GM15510 (cell line): ENCODE results near the gene STARD3.

ENCODE experiments used
- POLR2A ChIP-seq: IDR thresholded peaks from 3 replicates; pipeline ENCODE4 v1.6.1; 2011; ENCODE audit warnings: borderline replicate concordance; ENCODE audit not compliant: insufficient read length; ENCODE audit errors: extremely low read depth

Gene STARD3

GRCh38 chr17:39623356-39623950 is 13.5 kb upstream of the STARD3 start:
- no peak for TF ChIP-seq POLR2A

DNA sequence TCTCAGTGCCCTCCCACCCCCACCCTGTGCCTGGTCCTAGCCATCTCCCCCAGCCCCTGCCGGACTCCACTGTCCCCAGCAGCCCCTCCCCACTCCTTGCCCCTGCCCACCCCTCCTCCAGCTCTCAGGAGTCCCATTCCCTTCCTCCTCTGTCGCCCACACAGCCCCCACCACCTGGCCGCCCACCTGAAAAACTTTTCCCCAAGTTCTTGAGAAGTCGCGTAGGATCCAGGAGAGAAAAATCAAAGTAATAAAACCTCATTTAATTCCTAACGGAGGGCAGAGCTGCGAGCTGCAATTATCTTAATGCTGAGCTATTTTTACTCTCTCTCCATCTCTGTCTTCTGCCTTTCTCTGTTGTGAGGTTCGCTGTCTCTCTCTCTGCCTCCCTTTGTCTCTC is 12.6 kb upstream of the STARD3 start:
- no peak for TF ChIP-seq POLR2A

DNA sequence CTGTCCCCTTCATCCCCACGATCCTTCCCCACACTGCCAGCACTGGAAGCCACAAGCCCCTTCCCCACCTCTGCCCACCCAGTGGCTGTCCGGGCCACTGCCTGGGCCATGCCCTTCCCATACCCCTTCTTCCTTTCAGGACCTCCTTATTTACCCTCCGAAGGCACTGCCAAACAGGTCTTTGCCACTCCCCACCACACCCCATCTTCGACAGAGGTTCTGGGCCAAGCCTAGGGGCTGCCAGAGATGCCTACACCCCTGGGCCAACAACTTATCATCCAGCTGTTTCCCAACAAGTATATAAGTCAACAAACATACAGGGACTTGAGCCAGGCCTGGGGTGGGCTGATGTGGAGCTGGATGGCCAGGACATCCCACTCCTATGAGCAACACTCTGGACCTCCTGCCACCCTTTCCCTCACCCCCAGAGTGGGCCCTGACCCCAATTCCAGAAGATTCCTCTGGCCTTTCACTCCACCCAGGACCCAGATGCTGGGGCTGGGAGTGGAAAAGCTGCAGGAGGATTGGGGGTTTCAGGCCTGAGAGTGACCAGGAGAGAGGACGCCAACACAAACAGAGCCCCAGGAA is 11.7 kb upstream of the STARD3 start:
- no peak for TF ChIP-seq POLR2A

- no peak for TF ChIP-seq POLR2A
Measured at GRCh38 chr17:39626171-39627046, 10.5 kb upstream of the STARD3 start, which contains the start of gene PPP1R1B. Gene PPP1R1B (plus strand): TSS chr17:39626952. CDS start chr17:39627393, 441 bp downstream.

GRCh38 chr17:39627047-39627711 is 9.8 kb upstream of the STARD3 start:
- TF ChIP-seq POLR2A, result no peak

GRCh38 chr17:39627712-39628516 is 9.0 kb upstream of the STARD3 start:
- TF ChIP-seq POLR2A, result no peak

GRCh38 chr17:39628655-39629493 is 8.1 kb upstream of the STARD3 start:
- no peak for TF ChIP-seq POLR2A

DNA sequence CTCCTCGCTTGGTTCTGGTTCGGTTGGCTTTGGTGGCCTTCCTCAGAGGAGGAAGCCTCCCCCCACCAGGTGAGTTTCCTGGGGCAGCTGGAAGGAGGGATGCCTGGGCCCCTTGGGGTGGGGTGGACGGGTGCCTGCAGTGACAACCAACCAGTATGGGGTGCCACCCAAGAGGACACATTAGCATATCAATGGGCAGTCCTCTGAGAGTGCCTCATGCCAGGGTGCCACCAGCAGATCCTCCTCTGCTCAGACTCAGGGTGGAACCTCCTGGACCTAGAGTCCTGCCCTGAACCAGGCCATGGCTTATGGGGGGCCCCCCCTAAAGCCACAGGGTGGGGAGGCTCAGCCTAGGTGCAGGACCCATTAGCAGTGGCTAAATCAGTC is 7.5 kb upstream of the STARD3 start:
- TF ChIP-seq POLR2A, result no peak

DNA sequence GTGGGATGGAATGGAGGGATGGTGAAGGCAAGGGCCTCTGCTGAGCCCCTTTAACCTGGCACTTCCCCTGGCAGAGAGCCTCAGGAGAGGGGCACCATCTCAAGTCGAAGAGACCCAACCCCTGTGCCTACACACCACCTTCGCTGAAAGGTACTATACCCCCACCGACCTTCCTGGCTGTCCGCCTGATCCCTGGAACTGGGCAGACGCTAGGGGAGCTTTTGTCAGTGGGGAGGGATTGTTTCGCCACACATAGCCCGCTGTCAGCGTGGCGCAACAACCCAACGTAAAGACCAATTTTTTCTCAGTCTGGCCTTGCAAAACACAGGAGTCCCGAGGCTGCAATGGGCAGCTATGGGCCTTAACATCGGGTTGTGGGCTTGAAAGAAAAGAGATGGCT is 7.0 kb upstream of the STARD3 start:
- TF ChIP-seq POLR2A, result no peak

GRCh38 chr17:39631403-39631802 is 5.5 kb upstream of the STARD3 start:
- no peak for TF ChIP-seq POLR2A

DNA sequence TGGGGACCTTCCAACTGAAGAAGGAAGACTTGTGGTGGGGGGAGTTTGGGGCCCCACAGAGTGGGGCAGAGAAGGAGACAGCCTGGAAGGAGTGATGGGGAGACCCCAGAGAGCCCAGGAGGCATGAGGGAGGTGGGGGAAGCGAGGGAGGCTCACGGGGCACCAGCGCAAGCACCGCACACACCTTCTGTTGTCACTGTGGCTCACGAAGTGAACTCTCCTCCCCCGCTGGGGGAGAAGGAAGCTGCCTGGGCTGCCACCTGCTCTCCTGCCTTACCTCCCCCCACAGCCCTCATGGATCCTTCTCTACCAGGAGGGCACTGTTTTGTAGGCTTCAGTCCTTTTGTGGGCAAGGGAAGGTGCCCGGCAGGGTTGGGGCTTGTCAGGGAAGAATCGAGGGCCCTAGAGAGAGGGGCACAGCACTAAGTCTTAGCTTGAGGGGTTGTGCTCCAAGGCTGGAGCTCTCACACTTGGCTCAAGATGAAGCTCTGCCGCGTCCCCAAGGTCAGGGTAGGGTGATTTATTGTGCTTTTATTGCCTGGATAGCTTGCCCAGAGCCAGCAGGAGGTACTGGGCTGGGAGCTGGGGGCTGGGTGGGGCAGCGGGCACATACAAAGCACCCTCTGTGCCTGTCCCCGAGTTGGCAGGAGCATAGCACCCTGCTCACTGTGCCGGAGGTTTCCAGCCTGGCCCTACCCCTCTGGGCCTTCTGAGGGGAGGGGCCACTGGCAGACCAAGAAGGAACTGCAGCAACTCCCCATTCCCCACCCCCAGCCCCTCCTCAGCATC is 4.6 kb upstream of the STARD3 start:
- no peak for TF ChIP-seq POLR2A

GRCh38 chr17:39633570-39634183 is 3.3 kb upstream of the STARD3 start:
- TF ChIP-seq POLR2A, result no peak

DNA sequence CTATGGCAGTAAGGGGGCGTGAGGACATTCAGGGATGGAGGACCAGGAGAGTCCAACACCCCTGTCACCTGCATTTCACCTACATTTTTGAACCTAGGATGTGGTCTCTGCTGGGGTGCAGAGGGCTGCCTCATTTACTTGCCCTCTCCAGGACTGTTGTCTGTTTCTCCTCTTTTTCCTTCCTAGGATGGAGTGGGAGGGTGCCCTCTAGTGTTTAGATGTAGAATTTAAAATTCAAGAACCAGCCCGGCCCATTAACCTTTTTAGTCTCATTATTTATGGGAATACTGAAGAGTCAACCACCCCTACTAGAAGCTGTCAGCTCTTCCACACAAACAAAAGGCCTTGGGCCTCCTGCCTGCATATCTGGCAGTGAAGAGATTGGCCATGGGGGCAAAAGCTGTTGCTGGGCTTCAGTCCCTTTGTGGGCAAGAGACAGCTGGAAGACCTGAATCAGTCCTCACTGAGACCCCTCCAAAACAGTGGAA is 2.5 kb upstream of the STARD3 start:
- TF ChIP-seq POLR2A, result no peak

GRCh38 chr17:39635614-39636176 is 1.2 kb upstream of the STARD3 start:
- no peak for TF ChIP-seq POLR2A
